ENCODE results near the gene KRT24.

The KRT24 gene

GRCh38 chr17:40687106-40687505 lies 16.4 kb downstream of the KRT24 start:
- DNase-seq, result no peak

GRCh38 chr17:40686192-40686591 lies 17.4 kb downstream of the KRT24 start:
- DNase-seq, result no peak

GRCh38 chr17:40680998-40681397 lies 22.6 kb downstream of the KRT24 start:
- no peak for DNase-seq

- no peak for DNase-seq
Observed at GRCh38 chr17:40679523-40679907, 24.0 kb downstream of the KRT24 start.

- DNase-seq, result no peak
Observed at GRCh38 chr17:40678902-40679522, 24.5 kb downstream of the KRT24 start.

GRCh38 chr17:40675905-40676304 lies 27.6 kb downstream of the KRT24 start:
- no peak for DNase-seq

- DNase-seq, result no peak
Observed at GRCh38 chr17:40672654-40673053, 30.9 kb downstream of the KRT24 start.

GRCh38 chr17:40671282-40671681 lies 32.3 kb downstream of the KRT24 start:
- DNase-seq, result no peak

- no peak for DNase-seq
Observed at GRCh38 chr17:40666331-40666730, 37.2 kb downstream of the KRT24 start.

GRCh38 chr17:40664582-40665333 lies 38.8 kb downstream of the KRT24 start, which contains the start of gene KRT222:
Gene KRT222, minus strand, starts transcription at chr17:40665177. Its CDS starts 78 bp downstream, at chr17:40665099.
- no peak for DNase-seq

GRCh38 chr17:40663252-40663651 lies 40.3 kb downstream of the KRT24 start:
- DNase-seq, result no peak

GRCh38 chr17:40659911-40660310 lies 43.6 kb downstream of the KRT24 start:
- DNase-seq, result no peak

- DNase-seq, result no peak
Observed at GRCh38 chr17:40658396-40658795, 45.2 kb downstream of the KRT24 start.

- no peak for DNase-seq
Observed at GRCh38 chr17:40651939-40652338, 51.6 kb downstream of the KRT24 start.

GRCh38 chr17:40648384-40648968 lies 55.1 kb downstream of the KRT24 start:
- no peak for DNase-seq

Data from NCI-H748 treated with DMSO at 0.1 percent for 48 hours (cell line).